NCI-H748 treated with DMSO at 0.1 percent for 48 hours (cell line): ENCODE data around the gene PPFIBP1.
"Not testable (repeated sequence)": the region's sequence is repeated elsewhere in the genome, so short reads cannot be mapped to it uniquely, and the experiment has no call there.

Experiments used
- DNase-seq: peaks from one replicate; lab custom pipeline; 2025; lab: John Stamatoyannopoulos, UW

The PPFIBP1 gene

GRCh38 chr12:27710592-27711316 lies 186.7 kb downstream of the PPFIBP1 start, which contains the start of gene MRPS35:
TSS of gene MRPS35 (plus strand) at chr12:27710832. CDS start at chr12:27710844, 12 bp downstream.
- DNase-seq: peak; percentile 67

DNA sequence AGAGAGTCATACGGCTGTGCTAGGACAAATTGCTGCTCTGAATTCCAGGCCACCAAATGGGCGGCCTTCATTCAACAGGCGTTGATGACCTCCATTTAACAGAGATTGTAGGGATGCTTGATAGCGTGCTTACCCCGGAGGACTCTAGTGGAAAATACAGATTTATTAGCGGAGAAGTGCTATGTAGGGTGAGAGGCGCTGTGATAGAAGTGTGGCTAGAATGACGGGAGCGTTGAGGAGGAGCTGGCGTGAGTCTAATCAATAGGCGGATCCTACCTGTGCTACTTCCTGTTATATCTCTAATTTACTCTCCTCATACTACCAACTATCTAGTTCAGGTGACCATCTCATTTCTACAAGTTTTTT lies 187.3 kb downstream of the PPFIBP1 start:
- DNase-seq: peak; percentile 16

GRCh38 chr12:27711967-27712366 lies 188.0 kb downstream of the PPFIBP1 start:
- DNase-seq: no peak

GRCh38 chr12:27723212-27723611 lies 199.2 kb downstream of the PPFIBP1 start:
- DNase-seq: no peak

GRCh38 chr12:27730097-27730588 lies 206.1 kb downstream of the PPFIBP1 start:
- DNase-seq: no peak

GRCh38 chr12:27732281-27732680 lies 208.3 kb downstream of the PPFIBP1 start:
- no peak for DNase-seq

DNA sequence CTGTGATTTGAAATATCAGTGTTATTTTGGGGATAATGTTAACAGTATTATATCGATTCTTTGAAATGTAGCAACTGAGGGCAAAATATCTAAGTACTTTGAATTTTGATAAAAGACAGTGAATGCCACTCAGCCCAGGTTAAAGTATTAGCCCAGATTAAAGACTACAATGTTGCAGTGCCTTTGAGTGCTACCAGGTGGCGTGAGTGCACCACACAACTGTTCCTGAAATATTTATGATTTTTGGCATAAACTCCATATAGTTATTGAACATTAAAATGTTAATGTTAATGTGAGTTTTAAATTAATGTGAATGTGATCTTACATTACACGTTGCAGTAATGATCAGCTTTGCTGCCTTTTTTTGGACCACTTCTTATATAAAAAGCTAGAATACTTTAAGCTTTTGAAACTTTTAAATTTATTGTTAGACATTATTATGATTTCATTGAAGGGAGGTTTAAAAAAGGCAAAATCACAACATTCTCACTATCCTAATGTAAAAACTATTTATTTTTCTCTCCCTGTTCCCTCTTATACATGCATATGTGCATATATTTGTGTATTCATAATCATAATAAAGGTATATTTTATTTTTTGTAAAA lies 209.1 kb downstream of the PPFIBP1 start:
- DNase-seq: peak; percentile 0

DNA sequence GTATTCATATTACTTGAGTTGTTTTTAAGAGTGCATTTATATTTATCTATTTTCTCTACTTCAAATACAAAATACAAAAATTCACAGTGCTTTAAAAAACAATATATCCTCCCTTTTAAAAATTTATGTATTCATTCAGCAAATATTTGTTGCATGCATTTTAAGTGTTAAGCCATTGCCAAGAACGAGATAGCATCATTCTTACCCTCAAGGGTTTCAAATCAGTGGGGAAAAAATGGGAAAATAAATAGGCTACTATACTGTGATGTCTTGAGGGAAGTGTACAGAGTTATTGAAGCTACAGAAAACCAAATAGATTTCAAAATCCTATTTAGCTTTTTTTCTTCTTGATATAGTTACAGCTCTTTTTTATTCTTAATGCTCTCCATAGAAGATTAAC lies 209.8 kb downstream of the PPFIBP1 start:
- DNase-seq: no peak

DNA sequence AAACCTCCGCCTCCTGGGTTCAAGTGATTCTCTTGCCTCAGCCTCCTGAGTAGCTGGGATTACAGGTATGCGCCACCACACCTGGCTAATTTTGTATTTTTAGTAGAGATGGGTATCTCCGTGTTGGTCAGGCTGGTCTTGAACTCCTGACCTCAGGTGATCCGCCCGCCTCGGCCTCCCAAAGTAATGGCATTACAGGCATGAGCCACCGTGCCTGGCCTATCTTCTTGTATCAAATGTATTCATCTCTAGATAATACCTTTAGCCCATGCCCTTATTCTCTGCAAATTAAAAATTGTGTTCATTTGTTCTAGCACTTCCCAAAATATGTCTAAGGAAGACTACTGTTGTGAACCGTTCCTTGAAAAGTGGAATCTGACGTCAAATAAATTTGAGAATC lies 210.3 kb downstream of the PPFIBP1 start:
- not testable (repeated sequence) for DNase-seq

DNA sequence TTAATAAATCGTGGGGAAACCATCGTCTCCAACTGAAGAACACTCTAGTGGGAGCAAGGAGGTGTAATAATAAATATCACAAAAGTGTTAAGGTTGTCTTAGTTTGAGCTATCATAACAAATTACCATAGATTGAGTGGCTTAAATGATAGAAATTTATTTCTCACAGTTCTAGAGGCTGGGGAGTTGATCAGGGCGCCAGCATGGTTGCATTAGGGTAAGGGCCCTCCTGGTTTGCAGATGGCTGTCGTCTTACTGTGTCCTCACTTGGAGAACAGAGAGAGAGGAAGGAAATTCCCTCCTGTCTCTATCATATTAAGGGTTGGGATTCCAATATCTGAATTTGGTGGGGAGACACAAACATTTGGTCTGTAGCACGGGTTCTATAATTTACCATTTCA lies 219.6 kb downstream of the PPFIBP1 start:
- DNase-seq: no peak
